HG02885 (cell line): Measurements from ENCODE around the gene GPC6.

Experiments
- ATAC-seq: cut with Tn5 transposase; IDR thresholded peaks from one replicate; pipeline ENCODE4 v1.9.1; 2021; ENCODE audit warnings: mild to moderate bottlenecking; ENCODE audit not compliant: unreplicated experiment, poor library complexity

Gene GPC6

DNA sequence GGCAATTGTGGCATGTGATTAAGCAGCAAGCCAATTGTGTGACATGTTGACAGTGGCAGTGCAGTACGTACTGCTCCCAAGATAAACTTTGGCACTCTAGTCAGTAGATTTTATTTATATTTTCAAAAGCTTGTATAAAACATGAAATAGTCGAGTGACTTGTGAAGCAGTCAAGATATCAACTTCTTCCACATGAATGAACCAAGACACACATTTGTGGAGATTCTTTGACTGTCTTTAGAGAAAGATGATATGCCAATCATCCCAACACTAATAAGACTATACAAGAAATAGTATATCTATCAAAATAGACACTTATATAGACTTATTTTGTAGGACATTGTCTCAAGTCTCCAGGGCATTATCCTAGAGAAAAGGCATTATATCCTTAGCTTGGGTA lies 714.8 kb downstream of the GPC6 start:
- ATAC-seq, result no peak

DNA sequence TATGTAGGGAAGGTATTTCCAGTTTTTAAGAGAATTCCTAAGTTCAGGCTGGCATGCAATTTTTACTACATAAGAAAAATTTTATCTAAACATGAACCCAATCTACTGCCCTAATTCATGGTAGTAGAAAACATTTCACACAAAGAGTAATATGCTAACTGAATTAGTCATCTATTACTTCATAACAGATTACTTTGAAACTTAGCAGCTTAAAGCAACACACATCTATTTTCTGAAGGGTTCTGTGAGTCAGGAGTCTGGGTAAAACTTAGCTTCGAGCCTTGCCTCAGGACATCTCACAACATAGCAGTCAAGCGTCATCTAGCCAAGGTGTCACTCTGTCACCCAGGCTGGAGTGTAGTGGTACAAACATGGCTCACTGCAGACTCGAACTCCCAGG lies 715.4 kb downstream of the GPC6 start:
- no peak for ATAC-seq

DNA sequence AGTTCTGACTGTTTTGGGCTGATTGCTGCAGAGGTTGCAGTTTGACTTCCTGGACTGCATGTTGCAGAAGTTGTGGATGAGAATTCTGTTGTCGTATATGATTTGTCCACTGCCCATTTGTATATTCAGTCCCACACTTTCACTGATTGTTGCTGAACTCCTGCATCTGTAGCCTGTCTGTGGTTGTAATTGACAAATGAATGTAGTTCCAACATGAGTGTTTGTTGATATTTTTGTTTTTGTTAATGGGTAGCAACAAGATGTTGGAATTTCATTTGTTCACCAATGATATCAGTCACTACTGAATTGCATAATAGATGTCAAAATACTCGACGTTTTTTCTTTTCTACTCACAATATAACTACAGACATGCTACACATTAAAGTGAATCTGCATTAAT lies 719.0 kb downstream of the GPC6 start:
- ATAC-seq, result no peak

DNA sequence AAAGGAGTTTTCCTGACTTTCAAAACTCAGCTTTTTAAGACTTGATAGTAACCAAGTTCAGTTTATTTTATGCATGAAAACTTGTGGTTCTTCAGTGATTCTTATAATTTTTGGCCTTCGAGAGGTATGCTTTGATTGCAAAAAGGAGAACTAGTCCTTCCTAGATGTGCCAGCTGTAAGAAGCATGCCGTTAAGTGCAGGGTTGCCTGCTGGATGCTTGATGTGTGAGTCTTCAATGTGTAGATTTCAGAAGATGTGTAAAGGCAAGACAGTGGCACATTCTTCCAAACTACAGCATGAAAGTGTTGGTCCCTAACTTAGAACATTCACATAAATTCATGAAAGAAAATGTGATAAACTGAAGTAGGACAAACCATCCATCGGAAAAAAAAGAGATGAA lies 720.4 kb downstream of the GPC6 start:
- no peak for ATAC-seq

DNA sequence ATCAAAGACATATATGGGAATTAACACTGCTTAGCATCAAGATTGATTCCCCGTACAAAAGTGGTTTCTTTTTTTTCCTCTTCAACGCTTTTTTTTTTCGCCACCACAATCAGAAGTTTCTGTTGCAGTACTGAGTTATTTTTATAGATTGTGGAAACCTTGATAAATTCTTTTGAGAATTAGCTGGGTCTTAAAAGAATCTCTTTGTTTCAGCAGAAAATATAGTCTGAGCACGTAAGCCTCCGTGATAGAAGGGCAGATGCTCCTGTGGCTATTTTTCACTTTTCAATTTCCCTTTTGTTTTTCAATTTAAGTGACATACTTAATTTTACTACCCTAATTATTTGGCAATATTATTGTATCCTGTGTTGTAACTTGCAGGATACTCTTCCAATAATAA lies 721.0 kb downstream of the GPC6 start:
- no peak for ATAC-seq

DNA sequence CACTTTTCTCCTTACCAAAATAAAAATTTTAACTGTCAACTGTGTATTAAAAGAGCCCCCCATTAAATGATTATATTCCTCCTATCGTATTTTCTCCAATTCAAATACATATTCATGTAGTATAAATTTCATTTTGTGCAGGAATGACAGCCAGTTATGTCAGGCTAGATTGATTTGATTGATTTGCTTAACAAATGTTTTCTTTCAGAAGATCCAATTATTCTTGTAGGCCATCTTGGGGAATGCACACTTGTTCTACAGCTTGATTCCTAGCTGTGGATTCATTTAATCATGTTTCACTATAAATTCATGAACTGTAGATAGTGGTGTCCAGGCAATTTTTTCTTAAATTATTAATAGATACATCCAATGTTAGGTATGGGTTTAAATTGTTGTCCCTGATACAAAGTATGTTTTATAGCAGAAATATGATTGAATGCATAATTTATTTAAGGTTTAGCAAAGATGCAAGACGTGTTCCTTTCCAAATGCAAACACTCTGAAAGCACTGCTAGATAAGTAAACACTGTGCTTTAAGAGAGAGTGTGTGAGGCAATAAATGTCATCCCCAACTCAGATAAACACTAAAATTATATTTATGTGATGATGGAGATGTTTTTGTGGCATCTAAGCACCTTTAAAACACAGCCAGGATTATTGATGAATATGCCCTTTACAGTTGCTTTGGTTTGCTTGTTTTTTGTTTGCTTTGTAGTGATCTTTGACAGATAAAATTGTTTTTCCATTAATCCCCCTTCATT lies 721.7 kb downstream of the GPC6 start:
- ATAC-seq, result no peak

DNA sequence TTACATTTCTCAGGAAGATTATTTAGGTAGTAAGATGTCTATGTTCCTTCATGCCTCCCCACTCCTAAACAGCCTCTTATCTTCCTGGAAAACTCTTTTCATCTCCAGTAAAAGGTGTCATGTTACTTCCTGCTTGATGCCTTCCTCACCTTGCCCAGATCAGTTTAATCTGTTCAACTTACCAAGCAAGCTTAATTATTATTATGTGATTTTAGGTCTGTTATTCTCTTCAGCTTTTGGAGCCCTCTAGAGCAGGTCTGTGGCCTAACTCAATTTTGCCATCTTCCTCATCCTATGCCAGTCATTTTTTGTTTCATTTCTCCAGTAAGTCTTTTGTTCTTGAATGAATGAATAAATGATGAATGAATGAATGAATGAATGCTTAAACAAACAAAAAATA lies 724.5 kb downstream of the GPC6 start:
- ATAC-seq, result no peak

DNA sequence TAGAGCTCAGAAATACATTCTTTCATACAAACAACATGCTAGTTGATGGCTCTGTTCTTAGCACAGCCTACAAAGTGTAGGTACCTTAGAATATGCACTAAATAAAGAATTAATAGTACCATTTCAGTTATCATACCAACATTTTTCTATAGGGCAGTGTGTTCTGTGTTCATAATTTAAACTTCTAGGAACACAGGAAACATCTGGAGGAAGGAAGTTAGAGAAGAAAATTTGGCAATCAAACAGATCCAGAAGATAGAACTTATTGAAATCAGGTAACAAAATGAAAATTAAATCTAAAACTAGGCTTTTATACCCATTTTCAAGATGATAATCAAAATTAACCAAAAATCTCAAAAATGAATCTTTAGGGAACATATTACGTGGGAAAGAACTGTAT lies 725.3 kb downstream of the GPC6 start:
- ATAC-seq, result no peak

DNA sequence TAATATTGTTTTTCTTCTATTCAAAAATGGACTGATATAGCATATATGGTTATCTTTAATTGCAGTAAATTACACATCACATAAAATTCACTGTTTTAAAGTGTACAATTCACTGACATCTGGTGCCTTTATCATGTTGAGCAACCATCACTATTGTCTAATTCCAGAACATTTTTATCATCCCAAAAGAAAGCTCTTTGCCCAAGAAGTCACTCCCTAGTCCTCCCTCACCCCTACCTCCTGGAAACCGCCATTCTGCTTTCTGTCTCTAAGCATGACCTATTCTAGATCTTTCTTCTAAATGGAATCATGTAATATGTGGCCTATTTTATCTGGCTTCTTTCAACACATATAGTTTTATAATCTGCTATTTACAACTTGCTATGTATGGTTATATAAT lies 727.2 kb downstream of the GPC6 start:
- no peak for ATAC-seq

DNA sequence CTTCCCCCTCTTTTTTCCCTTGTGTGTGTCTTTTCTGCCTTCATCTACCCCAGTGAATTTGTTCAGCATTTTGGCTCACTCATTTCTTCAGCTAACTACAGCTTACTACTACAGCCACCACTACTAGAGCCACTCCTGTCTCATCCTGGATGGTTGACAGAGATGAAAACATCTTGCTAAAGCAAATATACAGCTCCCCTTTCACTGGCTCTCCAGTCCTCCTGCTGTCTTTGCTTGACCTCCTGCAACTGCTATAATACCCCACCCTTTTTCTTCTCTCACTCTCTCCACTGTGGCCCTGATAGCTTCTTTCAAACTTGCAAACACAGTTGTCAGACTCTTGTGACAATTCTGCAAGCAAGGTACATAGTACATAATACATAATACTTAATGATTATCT lies 729.3 kb downstream of the GPC6 start:
- ATAC-seq, result no peak

DNA sequence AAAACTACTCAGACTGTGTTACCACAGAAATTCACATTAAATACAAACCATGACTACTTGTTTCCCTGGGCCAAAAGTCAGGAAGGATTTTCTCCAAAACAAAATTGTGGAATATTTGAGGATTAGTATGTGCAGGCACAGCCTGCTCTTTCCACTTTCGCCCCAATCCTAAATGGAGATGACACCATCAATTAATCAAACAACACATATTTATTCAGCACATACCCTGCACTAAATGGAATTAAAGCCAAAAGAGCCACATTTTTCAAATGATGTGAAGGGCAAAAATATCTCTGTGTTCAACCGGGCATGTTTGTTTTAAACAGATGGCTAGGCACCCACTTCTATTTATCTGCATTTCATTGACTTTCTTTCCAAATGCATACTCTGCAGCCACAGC lies 729.8 kb downstream of the GPC6 start:
- ATAC-seq, result no peak

DNA sequence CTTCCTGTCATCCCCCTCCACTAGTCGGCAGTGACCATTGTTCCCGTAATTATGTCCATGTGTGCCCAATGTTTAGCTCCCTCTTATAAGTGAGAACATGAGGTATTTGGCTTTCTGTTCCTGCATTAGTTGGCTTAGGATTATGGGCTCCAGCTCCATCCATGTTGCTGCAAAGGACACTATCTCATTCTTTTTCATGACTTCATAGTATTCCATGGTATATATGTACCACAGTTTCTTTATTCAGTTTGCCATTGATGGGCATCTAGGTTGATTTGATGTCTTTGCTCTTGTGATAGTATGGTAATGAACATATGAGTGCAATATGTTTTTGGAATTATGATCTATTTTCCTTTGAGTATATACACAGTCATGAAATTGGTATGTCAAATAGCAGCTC lies 730.8 kb downstream of the GPC6 start:
- no peak for ATAC-seq

DNA sequence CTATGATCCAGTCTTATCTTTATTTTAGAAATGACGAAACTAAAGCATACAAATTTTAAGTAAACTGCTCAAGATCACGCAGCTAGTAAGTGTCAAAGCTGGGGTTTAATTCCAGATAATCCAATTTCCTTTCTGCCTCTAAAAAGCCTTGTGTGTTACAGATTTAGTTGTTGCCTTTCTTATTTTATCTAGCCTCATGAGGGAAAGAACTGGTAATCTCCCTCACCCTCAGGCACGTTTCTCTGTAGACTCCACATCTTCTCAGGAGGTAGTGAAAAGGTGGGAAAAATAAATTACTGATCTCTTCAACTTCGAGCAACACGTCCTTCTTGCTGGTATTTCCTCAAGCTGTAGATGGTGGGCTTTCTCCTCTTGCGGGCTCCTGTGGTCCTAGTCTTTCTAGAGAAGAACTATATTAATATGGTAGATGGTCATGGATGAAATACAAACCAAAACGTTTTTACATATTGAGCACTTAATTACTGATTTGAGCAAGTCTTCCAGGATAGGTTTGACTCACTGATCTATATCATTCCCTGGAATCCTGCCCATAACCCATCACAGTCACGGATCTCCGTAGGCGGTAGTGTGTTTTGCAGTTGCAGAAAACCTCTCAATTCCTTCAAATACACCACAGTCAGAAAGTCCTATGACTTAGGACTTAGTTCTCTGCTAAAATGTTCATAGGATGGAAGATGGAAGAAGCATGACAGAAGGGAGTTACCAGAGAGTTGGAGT lies 733.4 kb downstream of the GPC6 start:
- ATAC-seq, result no peak

DNA sequence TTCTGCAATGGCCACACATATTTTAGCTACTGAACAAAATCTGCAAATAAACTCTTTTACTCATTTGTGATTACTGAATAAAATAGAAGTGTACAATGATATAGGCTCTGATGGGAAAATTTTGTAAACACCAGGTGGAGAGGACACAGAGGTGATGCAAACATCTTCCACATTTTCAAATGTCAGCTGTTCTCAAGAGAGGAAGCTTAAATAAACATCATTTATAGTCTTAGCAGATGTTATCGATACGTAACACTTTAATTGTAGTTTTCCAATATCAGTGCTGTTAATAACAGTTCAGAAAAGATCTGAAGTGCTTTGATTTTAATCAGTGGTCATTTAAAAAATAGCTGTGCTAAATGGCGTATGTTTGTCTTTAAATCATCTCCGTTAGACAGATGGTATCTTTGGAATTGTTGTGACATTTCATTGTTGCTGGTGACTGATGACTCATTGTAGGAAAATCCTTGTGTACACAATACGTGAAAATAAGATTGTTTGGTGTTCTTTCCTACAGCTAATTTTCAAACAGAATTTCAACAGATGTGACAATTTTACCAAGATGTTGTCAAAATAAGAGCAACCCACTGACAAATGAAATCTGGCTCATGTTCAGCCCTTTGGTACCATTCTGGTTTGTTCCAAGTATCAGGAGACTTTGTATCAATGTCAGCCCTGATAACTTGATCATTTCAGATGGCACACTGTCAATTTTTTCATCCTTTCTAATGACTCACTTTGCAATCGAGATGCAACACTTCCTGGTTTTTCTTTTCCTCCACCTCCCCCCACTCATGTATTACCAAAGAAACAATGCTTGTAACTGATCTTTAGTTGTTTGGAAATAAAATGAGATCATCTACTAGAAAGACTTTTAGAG lies 736.9 kb downstream of the GPC6 start:
- ATAC-seq, result no peak

DNA sequence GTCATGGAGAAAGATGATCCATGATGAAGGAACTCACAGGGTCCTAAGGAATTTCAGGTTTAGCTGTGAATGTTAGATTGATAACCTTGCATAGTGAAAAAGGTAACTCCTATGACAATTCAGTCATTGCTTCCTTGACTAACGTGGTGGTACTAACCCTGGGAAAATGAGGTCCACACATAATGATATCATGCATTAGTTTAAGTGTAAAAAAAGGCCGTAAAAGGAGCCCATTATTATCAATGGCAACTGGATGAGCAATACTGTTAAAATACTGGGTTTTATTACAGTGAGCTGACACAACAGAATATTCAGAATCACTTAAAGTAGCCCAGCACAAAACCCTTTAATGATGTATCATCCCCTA lies 737.5 kb downstream of the GPC6 start:
- no peak for ATAC-seq

DNA sequence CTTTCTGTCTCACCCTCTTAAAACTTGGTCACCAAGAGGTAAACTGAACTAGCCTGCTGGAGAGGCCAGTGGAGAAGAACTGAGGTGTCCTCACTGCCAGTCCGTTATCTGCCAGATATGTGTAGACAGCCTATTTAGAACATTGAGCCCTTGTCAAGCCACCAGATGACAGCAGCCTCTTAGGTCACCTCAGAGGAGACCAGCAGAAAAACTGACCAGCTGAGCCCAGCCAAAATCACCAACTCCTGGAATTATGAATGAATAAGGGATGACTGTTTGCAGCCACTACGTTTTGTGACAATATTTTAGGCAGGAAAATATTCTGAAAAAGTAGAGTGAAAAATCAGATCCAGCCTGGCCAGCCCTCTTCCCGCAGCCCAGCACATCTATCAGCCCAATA lies 739.0 kb downstream of the GPC6 start:
- no peak for ATAC-seq

DNA sequence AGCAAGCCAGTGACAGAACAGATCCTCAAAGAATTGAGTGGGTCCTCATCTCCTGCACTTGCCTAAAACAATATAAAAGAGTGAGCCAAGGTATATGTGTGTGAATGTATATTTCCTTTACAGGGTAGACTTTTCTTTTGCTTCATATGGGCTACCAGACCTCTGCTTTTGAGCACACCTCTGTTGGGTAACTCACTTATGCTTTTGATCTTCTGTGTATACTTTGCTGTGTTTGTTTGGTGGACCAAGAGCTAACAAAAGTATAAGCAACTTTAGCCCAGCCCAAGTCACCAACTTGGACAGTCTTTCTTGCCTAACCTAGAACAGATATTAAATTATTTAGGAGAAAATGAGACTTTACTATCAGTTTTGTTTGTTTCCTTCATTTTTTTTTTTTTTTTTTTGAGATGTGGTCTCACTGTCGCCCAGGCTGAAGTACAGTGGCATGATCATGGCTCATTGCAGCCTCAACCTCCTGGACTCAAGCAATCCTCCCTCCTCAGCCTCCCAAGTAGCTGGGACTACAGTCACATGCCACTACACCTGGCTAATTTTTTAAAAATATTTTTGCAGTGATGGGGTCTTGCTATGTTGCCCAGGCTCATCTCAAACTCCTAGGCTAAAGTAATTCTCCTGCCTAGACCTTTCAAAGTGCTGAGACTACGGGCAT lies 739.8 kb downstream of the GPC6 start:
- no peak for ATAC-seq

DNA sequence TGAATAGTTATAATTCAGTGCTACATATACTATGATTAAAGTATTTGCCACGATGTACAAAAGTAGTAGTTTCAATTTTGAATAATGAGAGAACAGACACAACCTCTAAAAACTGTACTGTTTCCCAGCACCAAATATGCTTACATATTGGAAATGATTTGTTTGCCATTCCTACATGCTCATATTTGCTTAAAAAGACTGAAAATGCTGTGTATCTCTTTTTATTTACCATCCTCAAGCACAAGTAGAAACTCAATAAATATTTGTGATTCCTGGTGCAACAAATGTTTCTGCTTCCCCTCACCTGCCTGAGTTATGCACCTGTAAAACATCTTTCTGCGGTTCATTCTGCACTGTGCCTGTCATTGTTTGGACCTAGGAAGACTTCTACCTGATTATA lies 740.7 kb downstream of the GPC6 start:
- ATAC-seq, result no peak

DNA sequence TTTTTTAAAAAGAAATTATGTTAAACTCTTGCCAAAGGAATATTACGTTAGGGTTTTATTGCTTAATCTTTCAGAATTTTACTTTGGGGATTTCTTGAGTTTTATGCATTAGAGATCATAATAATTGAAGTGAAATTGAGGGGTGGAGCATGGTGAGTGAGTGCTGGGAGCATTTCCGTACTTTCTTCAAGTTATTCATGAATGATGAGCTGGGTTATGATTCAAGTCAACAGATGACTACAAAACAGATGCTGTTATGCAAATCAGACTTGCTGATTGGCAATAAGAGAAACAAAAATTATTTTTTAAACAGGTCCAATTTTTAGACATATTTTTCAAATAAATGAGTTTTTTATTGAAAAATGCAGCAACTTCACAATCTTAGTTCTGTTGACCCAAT lies 748.6 kb downstream of the GPC6 start:
- ATAC-seq, result no peak

DNA sequence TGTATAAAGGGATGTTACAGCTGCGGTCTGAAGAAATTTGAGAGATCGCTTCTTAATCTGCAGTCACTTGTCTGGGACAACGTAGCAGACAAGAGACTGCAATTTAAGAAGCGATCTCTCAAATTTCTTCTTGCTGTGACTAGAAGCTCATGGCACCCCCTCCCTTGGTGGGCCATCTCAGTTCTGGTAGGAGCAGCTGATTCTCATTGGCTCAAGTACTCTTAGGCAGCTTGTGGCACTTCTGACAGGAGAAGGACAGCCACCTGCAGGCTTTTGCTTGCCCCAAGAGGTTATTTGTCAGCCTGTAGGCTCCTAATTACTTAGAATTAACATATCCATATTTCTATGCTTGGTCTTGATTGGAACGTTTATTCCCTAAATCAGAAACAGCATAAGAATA lies 749.9 kb downstream of the GPC6 start:
- no peak for ATAC-seq

DNA sequence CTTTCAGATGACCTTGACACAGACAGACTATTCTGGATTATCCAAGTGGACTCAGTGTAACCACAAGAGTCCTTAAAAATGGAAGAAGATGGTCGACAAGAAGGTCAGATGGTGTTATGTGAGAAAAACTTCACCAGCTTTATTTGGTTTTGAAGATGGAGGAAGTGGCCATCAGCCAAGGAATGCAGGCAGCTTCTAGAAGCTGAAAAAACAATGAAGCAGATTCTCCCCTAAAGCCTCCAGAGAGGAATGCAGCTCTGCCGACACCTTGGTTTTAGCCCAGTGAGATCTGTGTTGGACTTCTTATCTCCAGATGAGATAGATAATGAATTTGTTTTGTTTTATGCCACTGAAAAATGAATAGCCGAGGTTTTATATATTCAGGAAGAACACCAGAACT lies 751.4 kb downstream of the GPC6 start:
- ATAC-seq, result no peak
